Muscle layer of duodenum (tissue), 2 donors: ENCODE results near the gene GGACT.
A peak's percentile ranks its signal among the peaks of the same experiment; 100 is the strongest.
"Not testable (repeated sequence)": the region's sequence is repeated elsewhere in the genome, so short reads cannot be mapped to it uniquely, and the experiment has no call there.

Experiments
- H3K27ac ChIP-seq: one replicate; pipeline ENCODE4 v1.7.0; 2013; ENCODE audit warnings: mild to moderate bottlenecking, low read length
- H3K27me3 ChIP-seq: one replicate; pipeline ENCODE4 v1.7.0; 2013; ENCODE audit warnings: low read depth, mild to moderate bottlenecking, control low read depth, low read length
- H3K36me3 ChIP-seq, 2 donors: one replicate each; pipeline ENCODE4 v1.7.0; 2013; ENCODE audit warnings: low read length in 2 of 2, control low read depth in 1 of 2, mild to moderate bottlenecking in 1 of 2; ENCODE audit not compliant: insufficient read depth in 2 of 2, control insufficient read depth in 1 of 2
- H3K4me1 ChIP-seq, 2 donors: one replicate each; pipeline ENCODE4 v1.7.0; 2013; ENCODE audit warnings: low read length in 2 of 2, mild to moderate bottlenecking in 2 of 2, control low read depth in 1 of 2, moderate library complexity in 1 of 2; ENCODE audit not compliant: insufficient read depth in 2 of 2, control insufficient read depth in 1 of 2
- H3K4me3 ChIP-seq, 2 donors: one replicate each; pipeline ENCODE4 v1.7.0; 2013; ENCODE audit warnings: low read length in 2 of 2, low read depth in 1 of 2, mild to moderate bottlenecking in 1 of 2
- H3K9me3 ChIP-seq, 2 donors: one replicate each; pipeline ENCODE4 v1.7.0; 2013; ENCODE audit warnings: low read length in 2 of 2, control low read depth in 1 of 2, mild to moderate bottlenecking in 1 of 2; ENCODE audit not compliant: control insufficient read depth in 1 of 2
- donor health status: healthy.

The GGACT gene

GRCh38 chr13:100600915-100601314 is 12.3 kb upstream of the GGACT start:
- H3K4me1 ChIP-seq: peaks cover 0 to 3% of the 10 kb centered on the region in 2 donors
- no peaks in the 10 kb centered on the region for H3K27me3 ChIP-seq
- no peaks in the 10 kb centered on the region for H3K36me3 ChIP-seq
- H3K27ac ChIP-seq: no peak overlapping the region
- H3K9me3 ChIP-seq: no peaks in the 10 kb centered on the region
- H3K4me3 ChIP-seq: no peak overlapping the region

- no peaks in the 10 kb centered on the region for H3K36me3 ChIP-seq
- no peaks in the 10 kb centered on the region for H3K27me3 ChIP-seq
- no peaks in the 10 kb centered on the region for H3K9me3 ChIP-seq
- H3K4me3 ChIP-seq: no peak overlapping the region
- H3K4me1 ChIP-seq: peaks cover 0 to 3% of the 10 kb centered on the region in 2 donors
- no peak overlapping the region for H3K27ac ChIP-seq
These were observed 11.9 kb upstream of the GGACT start for GRCh38 chr13:100600461-100600860.

- Histone ChIP-seq H3K9me3 (no peaks in the 10 kb centered on the region), H3K36me3 (no peaks in the 10 kb centered on the region), H3K4me1 (no peaks in the 10 kb centered on the region), H3K27ac (no peak overlapping the region), H3K4me3 (no peak overlapping the region), H3K27me3 (no peaks in the 10 kb centered on the region)
These were observed 8.7 kb upstream of the GGACT start for GRCh38 chr13:100597253-100597652.

- Histone ChIP-seq H3K27me3 (no peaks in the 10 kb centered on the region), H3K36me3 (no peaks in the 10 kb centered on the region), H3K9me3 (no peaks in the 10 kb centered on the region), H3K27ac (no peak overlapping the region), H3K4me1 (no peaks in the 10 kb centered on the region), H3K4me3 (no peak overlapping the region)
These were observed 7.9 kb upstream of the GGACT start for GRCh38 chr13:100596516-100596915.

GRCh38 chr13:100594731-100595130 is 6.1 kb upstream of the GGACT start:
- Histone ChIP-seq H3K9me3 (no peaks in the 10 kb centered on the region), H3K27ac (no peak overlapping the region), H3K36me3 (no peaks in the 10 kb centered on the region), H3K4me3 (no peak overlapping the region), H3K4me1 (no peaks in the 10 kb centered on the region), H3K27me3 (no peaks in the 10 kb centered on the region)

- H3K9me3 ChIP-seq: no peaks in the 10 kb centered on the region
- H3K27ac ChIP-seq: no peak overlapping the region
- no peaks in the 10 kb centered on the region for H3K4me1 ChIP-seq
- no peaks in the 10 kb centered on the region for H3K36me3 ChIP-seq
- no peaks in the 10 kb centered on the region for H3K27me3 ChIP-seq
- H3K4me3 ChIP-seq: no peak overlapping the region
These were observed 5.7 kb upstream of the GGACT start for GRCh38 chr13:100594255-100594654.

GRCh38 chr13:100589178-100589725 is 663 bp upstream of the GGACT start:
- Histone ChIP-seq H3K4me1 (peaks cover 0 to 6% of the 10 kb centered on the region in 2 donors), H3K9me3 (no peaks in the 10 kb centered on the region), H3K27me3 (no peaks in the 10 kb centered on the region), H3K36me3 (no peaks in the 10 kb centered on the region), H3K27ac (no peak overlapping the region), H3K4me3 (peak overlapping the region in 1 of 2 donors; percentile 57)

GRCh38 chr13:100584896-100585295 is 3.7 kb downstream of the GGACT start:
- H3K4me1 ChIP-seq: peaks cover 0 to 6% of the 10 kb centered on the region in 2 donors

GRCh38 chr13:100581504-100581903 is 7.1 kb downstream of the GGACT start:
- no peak overlapping the region for H3K27ac ChIP-seq
- H3K9me3 ChIP-seq: no peaks in the 10 kb centered on the region
- peaks cover 0 to 16% of the 10 kb centered on the region in 2 donors for H3K36me3 ChIP-seq
- no peaks in the 10 kb centered on the region for H3K27me3 ChIP-seq
- no peak overlapping the region for H3K4me3 ChIP-seq
- no peaks in the 10 kb centered on the region for H3K4me1 ChIP-seq

More at GRCh38 chr13:100584896-100585295, 3.7 kb downstream of the GGACT start:
- Histone ChIP-seq H3K9me3 (no peaks in the 10 kb centered on the region), H3K27me3 (no peaks in the 10 kb centered on the region), H3K27ac (no peak overlapping the region), H3K36me3 (peaks cover 0 to 16% of the 10 kb centered on the region in 2 donors), H3K4me3 (no peak overlapping the region)

GRCh38 chr13:100581030-100581429 is 7.6 kb downstream of the GGACT start:
- Histone ChIP-seq H3K27me3 (no peaks in the 10 kb centered on the region), H3K9me3 (no peaks in the 10 kb centered on the region), H3K4me3 (no peak overlapping the region), H3K4me1 (no peaks in the 10 kb centered on the region), H3K27ac (no peak overlapping the region), H3K36me3 (peaks cover 0 to 16% of the 10 kb centered on the region in 2 donors)

GRCh38 chr13:100580045-100580444 is 8.5 kb downstream of the GGACT start:
- H3K4me1 ChIP-seq: no peaks in the 10 kb centered on the region

GRCh38 chr13:100577239-100577638 is 11.3 kb downstream of the GGACT start:
- H3K27ac ChIP-seq, H3K4me3 ChIP-seq, H3K4me1 ChIP-seq: not testable (repeated sequence)

More at GRCh38 chr13:100580045-100580444, 8.5 kb downstream of the GGACT start:
- Histone ChIP-seq H3K4me3 (no peak overlapping the region), H3K27ac (no peak overlapping the region), H3K27me3 (no peaks in the 10 kb centered on the region), H3K9me3 (no peaks in the 10 kb centered on the region), H3K36me3 (peaks cover 0 to 16% of the 10 kb centered on the region in 2 donors)

More at GRCh38 chr13:100577239-100577638, 11.3 kb downstream of the GGACT start:
- not testable (repeated sequence) for H3K27me3 ChIP-seq, H3K9me3 ChIP-seq
- H3K36me3 ChIP-seq: peaks cover 0 to 16% of the 10 kb centered on the region in 2 donors
